ENCODE data around the gene KIF1C. TPM values are rescaled to one million over a fixed set of nuclear protein-coding genes. Genes with fewer than 3 reads are reported as not detected.
A peak's percentile ranks its signal among the peaks of the same experiment; 100 is the strongest.

KIF1C gene
- total RNA-seq: 100 to 1,000 TPM; 565 to 826 (median 598) TPM
- polyA plus RNA-seq: 100 to 1,000 TPM; 141 to 158 TPM
- long read RNA-seq, donor 1, full-length matches to known transcripts: 442 of 1,047 reads
- long read RNA-seq, donor 1, partial matches to known transcripts: 540 of 1,047 reads
- long read RNA-seq, donor 1, other reads (novel, unspliced or antisense): 65 of 1,047 reads
- long read RNA-seq, donor 2, full-length matches to known transcripts: 501 of 1,116 reads
- long read RNA-seq, donor 2, partial matches to known transcripts: 543 of 1,116 reads
- long read RNA-seq, donor 2, other reads (novel, unspliced or antisense): 72 of 1,116 reads
- long read RNA-seq, donor 3, full-length matches to known transcripts: 40 of 281 reads
- long read RNA-seq, donor 3, partial matches to known transcripts: 204 of 281 reads
- long read RNA-seq, donor 3, other reads (novel, unspliced or antisense): 37 of 281 reads

DNA sequence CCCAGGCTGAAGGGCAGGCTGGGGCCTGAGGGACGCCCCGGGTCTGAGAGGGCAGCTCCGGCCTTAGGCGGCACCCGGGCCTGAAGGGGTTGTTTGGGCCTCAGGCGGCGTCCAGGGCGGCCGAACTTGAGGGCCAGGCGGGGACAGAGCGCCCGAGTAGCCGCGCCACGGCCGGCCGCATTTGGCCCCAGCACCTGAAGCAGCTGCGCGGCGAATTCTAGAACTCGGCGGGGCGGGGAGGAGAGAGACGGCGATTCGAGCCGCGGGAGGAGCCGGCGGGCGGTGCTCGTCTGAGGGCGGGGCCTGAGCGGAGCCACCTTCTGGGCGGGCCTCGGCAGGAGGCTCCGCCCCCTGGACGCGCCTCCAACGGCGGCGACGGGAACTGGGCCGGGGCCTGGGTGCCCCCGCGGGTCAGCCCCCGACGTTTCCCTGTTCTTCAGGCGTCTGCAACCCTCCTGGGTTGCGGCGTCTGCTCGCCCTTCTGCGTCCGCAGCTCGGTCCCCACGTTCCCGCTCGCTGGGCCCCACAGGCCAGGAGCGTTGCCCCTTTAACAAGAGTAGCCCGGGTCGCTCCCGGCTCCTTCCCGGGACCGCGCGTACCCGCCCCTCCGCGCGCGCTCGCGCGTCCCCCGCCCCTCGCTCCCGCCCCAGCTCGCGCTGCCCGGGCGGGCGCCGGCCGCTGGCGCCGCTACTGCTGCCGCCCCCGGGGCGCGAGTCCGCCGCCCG, at the start of gene KIF1C, which contains the start of gene INCA1:
Gene KIF1C, plus strand, starts transcription at position 649 of the 725 bp plus-strand sequence. CDS start 2,297 bp downstream, outside the sequence.
Gene INCA1, minus strand, starts transcription at position 221 of the 725 bp plus-strand sequence. CDS start 3,085 bp downstream, outside the sequence.
- TF ChIP-seq, protein P1, sequence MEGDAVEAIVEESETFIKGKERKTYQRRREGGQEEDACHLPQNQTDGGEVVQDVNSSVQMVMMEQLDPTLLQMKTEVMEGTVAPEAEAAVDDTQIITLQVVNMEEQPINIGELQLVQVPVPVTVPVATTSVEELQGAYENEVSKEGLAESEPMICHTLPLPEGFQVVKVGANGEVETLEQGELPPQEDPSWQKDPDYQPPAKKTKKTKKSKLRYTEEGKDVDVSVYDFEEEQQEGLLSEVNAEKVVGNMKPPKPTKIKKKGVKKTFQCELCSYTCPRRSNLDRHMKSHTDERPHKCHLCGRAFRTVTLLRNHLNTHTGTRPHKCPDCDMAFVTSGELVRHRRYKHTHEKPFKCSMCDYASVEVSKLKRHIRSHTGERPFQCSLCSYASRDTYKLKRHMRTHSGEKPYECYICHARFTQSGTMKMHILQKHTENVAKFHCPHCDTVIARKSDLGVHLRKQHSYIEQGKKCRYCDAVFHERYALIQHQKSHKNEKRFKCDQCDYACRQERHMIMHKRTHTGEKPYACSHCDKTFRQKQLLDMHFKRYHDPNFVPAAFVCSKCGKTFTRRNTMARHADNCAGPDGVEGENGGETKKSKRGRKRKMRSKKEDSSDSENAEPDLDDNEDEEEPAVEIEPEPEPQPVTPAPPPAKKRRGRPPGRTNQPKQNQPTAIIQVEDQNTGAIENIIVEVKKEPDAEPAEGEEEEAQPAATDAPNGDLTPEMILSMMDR (IDR thresholded peaks at IDR 0.05): peak in 6 of 9 donors; percentile 9 to 26 (median 22)
- intact Hi-C loops (cut with DNase I): loop anchor here in 2 of 10 donors (1.0 to 5.0 kb wide), 2 partner anchors 30 to 50 kb away; partner anchors contain the start of genes PFN1 (in 1 of the 2) and SPAG7 (in 1 of the 2)
- peaks cover 18 to 44% (median 30%) of the 10 kb centered on the region in 9 donors for H3K4me1 ChIP-seq
- peak within 1 kb of the TSS; percentile 87 to 97 (median 94) for H3K27ac ChIP-seq
- ATAC-seq (peak; percentile 88 to 96 (median 92)), DNase-seq (peak; percentile 94 to 95)
- no peaks in the 10 kb centered on the region for H3K27me3 ChIP-seq
- peaks cover 0 to 18% (median 15%) of the 10 kb centered on the region in 9 donors for H3K36me3 ChIP-seq
- 1% methylated on average over 80 to 93 of the region's 93 CpGs for WGBS, 2 donors
- H3K4me3 ChIP-seq: peak within 1 kb of the TSS; percentile 67 to 100 (median 95)
- no peaks in the 10 kb centered on the region for H3K9me3 ChIP-seq

DNA sequence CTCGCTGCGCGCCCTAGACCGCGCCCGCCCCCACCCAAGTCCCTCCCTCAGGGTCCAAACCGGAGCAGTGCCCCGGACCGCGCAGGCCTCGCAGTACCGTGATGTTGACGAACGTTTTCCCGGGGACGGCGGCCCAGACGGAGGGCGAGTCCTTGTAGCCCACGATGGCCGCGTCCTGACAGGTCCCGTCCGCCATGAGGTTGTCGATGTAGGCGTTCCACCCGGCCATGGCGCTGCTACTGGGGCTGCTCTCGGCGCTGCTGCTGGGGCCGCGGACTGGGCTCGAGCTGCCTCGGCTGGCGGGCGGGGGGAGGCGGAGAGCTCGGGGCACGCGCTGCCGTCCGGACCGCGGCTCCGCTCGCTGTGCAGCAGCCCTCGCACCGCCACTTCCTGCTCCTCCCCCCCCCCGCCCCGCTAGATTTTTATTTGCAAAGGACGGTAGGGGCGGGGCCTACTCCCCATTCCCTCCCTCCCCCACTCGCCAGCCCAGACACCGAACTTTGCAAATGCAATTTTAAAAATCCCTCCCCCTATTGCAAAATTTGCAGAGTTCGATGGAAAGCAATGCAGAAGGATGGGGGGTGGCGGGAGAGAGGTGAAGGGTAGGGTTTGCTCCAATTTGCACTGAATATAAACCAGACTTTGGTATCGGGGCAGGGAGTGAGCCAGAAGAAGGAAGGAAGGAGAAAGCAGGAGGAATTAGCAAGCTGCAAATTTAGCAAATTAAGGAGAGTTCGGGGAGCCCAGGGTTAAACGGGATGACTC, 49.4 kb upstream of the KIF1C start, which contains the start of gene PFN1:
Gene PFN1, minus strand, starts transcription at position 365 of the 765 bp plus-strand sequence. Its CDS starts 136 bp downstream, at position 229.
- Histone ChIP-seq H3K27me3 (no peaks in the 10 kb centered on the region), H3K36me3 (peaks cover 0 to 41% (median 6%) of the 10 kb centered on the region in 9 donors), H3K27ac (peak within 1 kb of the TSS; percentile 89 to 100 (median 99)), H3K4me1 (peaks cover 18 to 77% (median 51%) of the 10 kb centered on the region in 9 donors), H3K4me3 (peak within 1 kb of the TSS; percentile 67 to 100 (median 98)), H3K9me3 (no peaks in the 10 kb centered on the region)
- TF ChIP-seq, protein P1 (IDR thresholded peaks at IDR 0.05): no peak
- intact Hi-C loops (cut with DNase I): loop anchor here in 4 of 10 donors (1.0 to 5.0 kb wide), 6 partner anchors 8 to 49 kb away; partner anchors contain the start of genes SPAG7 (in 2 of the 4), CAMTA2 (in 1 of the 4), INCA1 (in 1 of the 4) and KIF1C (in 1 of the 4)
- peak; percentile 61 to 85 (median 76) for ATAC-seq
- WGBS, 2 donors: 0% methylated on average over 53 to 59 of the region's 59 CpGs
- DNase-seq: peak; percentile 87 to 91

DNA sequence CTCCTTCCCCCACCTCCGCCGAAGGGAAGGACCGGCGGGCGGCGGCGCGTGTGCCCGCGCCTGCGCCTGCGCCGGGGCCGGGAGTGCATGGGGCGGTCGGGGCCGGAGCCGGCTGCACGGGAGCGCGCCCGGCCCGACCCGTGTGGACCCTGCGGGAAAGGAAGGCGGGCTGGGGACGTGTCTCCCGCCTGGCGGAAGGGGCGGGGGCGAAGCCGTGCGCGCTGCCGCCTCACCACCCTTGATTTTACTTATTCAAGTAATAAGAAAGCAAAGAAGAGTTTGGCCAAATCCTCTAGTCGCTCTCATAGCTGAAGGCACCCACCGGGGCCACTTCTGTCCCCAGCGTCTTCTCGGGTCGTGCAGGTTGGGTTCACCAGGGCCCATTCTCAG, 48.8 kb upstream of the KIF1C start:
- WGBS, 2 donors: 1% methylated on average over 40 of the region's 40 CpGs
- H3K27ac ChIP-seq: peak overlapping the region; percentile 89 to 100 (median 99)
- no peaks in the 10 kb centered on the region for H3K9me3 ChIP-seq
- peak overlapping the region; percentile 32 to 100 (median 98) for H3K4me3 ChIP-seq
- ATAC-seq (peak; percentile 72 to 87 (median 82)), DNase-seq (peak; percentile 83 to 87)
- H3K27me3 ChIP-seq: no peaks in the 10 kb centered on the region
- H3K4me1 ChIP-seq: peaks cover 18 to 76% (median 51%) of the 10 kb centered on the region in 9 donors
- peaks cover 0 to 36% (median 5%) of the 10 kb centered on the region in 9 donors for H3K36me3 ChIP-seq
- TF ChIP-seq, protein P1 (IDR thresholded peaks at IDR 0.05): no peak
- intact Hi-C loops (cut with DNase I): loop anchor here in 5 of 10 donors (1.0 to 5.0 kb wide), 6 partner anchors 9 to 48 kb away; partner anchors contain the start of genes SPAG7 (in 5 of the 5), CAMTA2 (in 1 of the 5), INCA1 (in 1 of the 5) and KIF1C (in 1 of the 5)
